OCI-LY7 (cell line): ENCODE data around the gene PLA2G2A. TPM values are rescaled to one million over a fixed set of nuclear protein-coding genes. Genes with fewer than 3 reads are reported as not detected.
"Not testable (repeated sequence)": the region's sequence is repeated elsewhere in the genome, so short reads cannot be mapped to it uniquely, and the experiment has no call there.

Experiments
- BruUV-seq: library from RNA; stranded (reverse); fragments of 400-500 nt; replicated peaks from 2 replicates; lab custom pipeline; 2021; lab: Mats Ljungman, UMichigan
- CTCF ChIA-PET: fragments of 300-600 bp; sonication (Branson Sonifier 250); formaldehyde crosslinking; loops from one replicate; lab custom pipeline; 2022; ENCODE audit warnings: antibody characterized with exemption; ENCODE audit not compliant: unreplicated experiment; lab: Charles Lee
- POLR2A ChIA-PET: fragments of 300-600 bp; sonication (Branson Sonifier 250); formaldehyde crosslinking; loops from one replicate; lab custom pipeline; 2022; ENCODE audit warnings: antibody characterized with exemption; lab: Charles Lee
- DNase-seq: peaks from one replicate; pipeline ENCODE4 v3.0.0-alpha.2; 2015; ENCODE audit warnings: low spot score
- H2AFZ ChIP-seq: fragments of 200-600 bp; sonication (generic), shearing (Covaris generic); 2 replicates; pipeline ENCODE4 v1.6.1; 2014; ENCODE audit warnings: mild to moderate bottlenecking, antibody characterized with exemption, low read length, moderate library complexity
- H3K27ac ChIP-seq: fragments of 200-600 bp; sonication (generic); 2 replicates; pipeline ENCODE4 v1.5.1; 2014; ENCODE audit warnings: mixed run types, low read depth, mild to moderate bottlenecking, moderate library complexity, low read length, inconsistent platforms; ENCODE audit not compliant: poor library complexity, severe bottlenecking
- H3K36me3 ChIP-seq: fragments of 200-600 bp; sonication (generic); 2 replicates; pipeline ENCODE4 v1.6.1; 2014; ENCODE audit warnings: mild to moderate bottlenecking, antibody characterized with exemption, low read length, moderate library complexity, mixed read lengths; ENCODE audit not compliant: insufficient read depth
- H3K4me1 ChIP-seq: fragments of 200-600 bp; sonication (generic); 2 replicates; pipeline ENCODE4 v1.5.1; 2014; ENCODE audit warnings: mild to moderate bottlenecking, low read length; ENCODE audit not compliant: insufficient read depth, poor library complexity, severe bottlenecking
- H3K4me2 ChIP-seq: fragments of 200-600 bp; sonication (generic); 2 replicates; pipeline ENCODE4 v1.6.1; 2014; ENCODE audit warnings: mild to moderate bottlenecking, low read length
- H3K4me3 ChIP-seq: fragments of 200-600 bp; sonication (generic); 2 replicates; pipeline ENCODE4 v1.5.1; 2014; ENCODE audit warnings: mild to moderate bottlenecking, low read depth, low read length; ENCODE audit not compliant: poor library complexity, severe bottlenecking
- H3K79me2 ChIP-seq: fragments of 200-600 bp; sonication (generic); 2 replicates; pipeline ENCODE4 v1.6.1; 2016; ENCODE audit warnings: low read depth, mild to moderate bottlenecking, low read length, moderate library complexity, mixed read lengths; ENCODE audit not compliant: insufficient read depth
- H3K9me2 ChIP-seq: fragments of 200-600 bp; sonication (generic); 2 replicates; pipeline ENCODE4 v1.6.1; 2016; ENCODE audit warnings: mild to moderate bottlenecking, low read length, mixed read lengths; ENCODE audit not compliant: insufficient read depth
- H3K9me3 ChIP-seq: fragments of 200-600 bp; sonication (generic); 2 replicates; pipeline ENCODE4 v1.6.1; 2014; ENCODE audit warnings: mild to moderate bottlenecking, mixed run types, low read length, mixed read lengths
- H4K20me1 ChIP-seq: fragments of 200-600 bp; sonication (generic); 2 replicates; pipeline ENCODE4 v1.6.1; 2014; ENCODE audit warnings: mild to moderate bottlenecking, antibody characterized with exemption, low read length, moderate library complexity, mixed read lengths; ENCODE audit not compliant: insufficient read depth
- CTCF ChIP-seq: fragments of 200-600 bp; sonication (generic); conservative IDR thresholded peaks from 2 replicates; pipeline ENCODE4 v1.5.1; 2014; ENCODE audit warnings: mild to moderate bottlenecking, antibody characterized with exemption, low read length, moderate library complexity, mixed read lengths
- EZH2phosphoT487 ChIP-seq: fragments of 200-600 bp; sonication (generic); IDR thresholded peaks from 2 replicates; pipeline ENCODE4 v1.6.1; 2018; ENCODE audit warnings: low read depth, borderline replicate concordance, mild to moderate bottlenecking, mixed run types, antibody characterized with exemption, low read length, moderate library complexity, mixed read lengths
- intact Hi-C: fragments of 100-400 bp; cut with micrococcal nuclease; formaldehyde crosslinking; loops from one replicate; pipeline ENCODE4 v1.10.0; 2022; ENCODE audit not compliant: unreplicated experiment
- total RNA-seq, 2 experiments: library from RNA; depleted of rRNA in 1 of 2; stranded (reverse); fragments of >200 nt in 1 of 2; shearing (Covaris generic) in 1 of 2; gene quantifications; 2 replicates each; pipeline ENCODE4 v1.2.3, GENCODE V29; 2014 to 2022

The PLA2G2A gene
- total RNA-seq, 2 experiments from 2014 or later: not detected

DNA sequence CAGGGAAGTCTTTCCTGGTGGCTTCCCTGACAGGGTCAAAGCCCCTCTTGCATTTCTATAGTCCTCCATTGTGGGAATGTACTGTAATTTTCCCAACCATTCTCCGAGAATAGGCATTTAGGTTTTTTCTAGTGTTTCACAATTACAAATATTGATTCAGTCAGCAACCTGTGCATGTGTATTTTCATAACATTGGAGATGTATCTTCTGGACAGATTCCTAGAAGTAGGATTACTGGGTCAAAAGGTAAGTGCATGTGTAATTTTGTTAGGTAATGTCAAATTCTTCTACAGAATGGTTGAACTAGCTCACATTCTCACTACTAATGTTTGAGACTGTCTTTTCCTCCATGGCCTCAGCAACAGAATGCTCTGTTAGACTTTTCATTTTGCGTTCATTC, 8.3 kb upstream of the PLA2G2A start:
- CTCF ChIA-PET: no interaction called here
- POLR2A ChIA-PET: interaction anchor here (0.6 kb wide), 1 partner anchor 164 kb away, joined by 3 read pairs; no protein-coding TSS in a partner anchor
- H3K4me3 ChIP-seq: no peak overlapping the region
- no peak overlapping the region for H2AFZ ChIP-seq
- no peaks in the 10 kb centered on the region for H3K9me2 ChIP-seq
- DNase-seq: no peak
- H3K4me2 ChIP-seq: no peak overlapping the region
- H3K9me3 ChIP-seq: no peaks in the 10 kb centered on the region
- no peaks in the 10 kb centered on the region for H3K79me2 ChIP-seq
- no peaks in the 10 kb centered on the region for H3K36me3 ChIP-seq
- H3K27ac ChIP-seq: no peak overlapping the region
- H4K20me1 ChIP-seq: no peaks in the 10 kb centered on the region
- intact Hi-C loops: no loop called here
- H3K4me1 ChIP-seq: no peaks in the 10 kb centered on the region
- no TSS peak for BruUV-seq
- TF ChIP-seq EZH2phosphoT487 (no peak), CTCF (no peak)

GRCh38 chr1:19984409-19985016, 5.1 kb upstream of the PLA2G2A start:
- H3K4me1 ChIP-seq, H3K27ac ChIP-seq, POLR2A ChIA-PET, H3K79me2 ChIP-seq, H3K9me3 ChIP-seq, H4K20me1 ChIP-seq, BruUV-seq, H3K36me3 ChIP-seq, DNase-seq, H3K4me2 ChIP-seq, intact Hi-C loops, H3K9me2 ChIP-seq, CTCF ChIA-PET, H3K4me3 ChIP-seq, H2AFZ ChIP-seq: not testable (repeated sequence)

- intact Hi-C loops: no loop called here
- no peak overlapping the region for H3K4me2 ChIP-seq
Measured at GRCh38 chr1:19981507-19982312, 2.3 kb upstream of the PLA2G2A start.

More at GRCh38 chr1:19981507-19982312, 2.3 kb upstream of the PLA2G2A start:
- no peak for DNase-seq
- Histone ChIP-seq H3K36me3 (no peaks in the 10 kb centered on the region), H3K4me1 (no peaks in the 10 kb centered on the region), H3K27ac (no peak overlapping the region), H3K9me2 (no peaks in the 10 kb centered on the region), H3K79me2 (no peaks in the 10 kb centered on the region), H3K9me3 (no peaks in the 10 kb centered on the region), H4K20me1 (no peaks in the 10 kb centered on the region), H2AFZ (no peak overlapping the region), H3K4me3 (no peak overlapping the region)
- POLR2A ChIA-PET: interaction anchor here (0.7 kb wide), 1 partner anchor 93 kb away, joined by 3 read pairs; no protein-coding TSS in a partner anchor
- CTCF ChIA-PET: no interaction called here
- no peak for TF ChIP-seq EZH2phosphoT487
- TF ChIP-seq CTCF: no peak
- no TSS peak for BruUV-seq
